Esophagus mucosa (tissue), 1 donor: ENCODE measurements around the gene IGFBP6. TPM values are rescaled to one million over a fixed set of nuclear protein-coding genes. Genes with fewer than 3 reads are reported as not detected.
"Not testable (repeated sequence)": the region's sequence is repeated elsewhere in the genome, so short reads cannot be mapped to it uniquely, and the experiment has no call there.

Source experiments
- ATAC-seq: fragments of 200-7000 bp; cut with Tn5 transposase; one replicate; pipeline ENCODE4 v1.9.1; 2020
- total RNA-seq: library from RNA; stranded (reverse); gene quantifications from one replicate; pipeline ENCODE4 v1.2.4, GENCODE V29; 2023
- donor health status: DM: yes; HTN: yes; CAD: no.

Gene IGFBP6
- total RNA-seq, 1 donor from 2014 or later = 50.5 TPM

- peak; percentile 17 for ATAC-seq
These were observed 1.0 kb downstream of the IGFBP6 start for GRCh38 chr12:53098354-53098981.

DNA sequence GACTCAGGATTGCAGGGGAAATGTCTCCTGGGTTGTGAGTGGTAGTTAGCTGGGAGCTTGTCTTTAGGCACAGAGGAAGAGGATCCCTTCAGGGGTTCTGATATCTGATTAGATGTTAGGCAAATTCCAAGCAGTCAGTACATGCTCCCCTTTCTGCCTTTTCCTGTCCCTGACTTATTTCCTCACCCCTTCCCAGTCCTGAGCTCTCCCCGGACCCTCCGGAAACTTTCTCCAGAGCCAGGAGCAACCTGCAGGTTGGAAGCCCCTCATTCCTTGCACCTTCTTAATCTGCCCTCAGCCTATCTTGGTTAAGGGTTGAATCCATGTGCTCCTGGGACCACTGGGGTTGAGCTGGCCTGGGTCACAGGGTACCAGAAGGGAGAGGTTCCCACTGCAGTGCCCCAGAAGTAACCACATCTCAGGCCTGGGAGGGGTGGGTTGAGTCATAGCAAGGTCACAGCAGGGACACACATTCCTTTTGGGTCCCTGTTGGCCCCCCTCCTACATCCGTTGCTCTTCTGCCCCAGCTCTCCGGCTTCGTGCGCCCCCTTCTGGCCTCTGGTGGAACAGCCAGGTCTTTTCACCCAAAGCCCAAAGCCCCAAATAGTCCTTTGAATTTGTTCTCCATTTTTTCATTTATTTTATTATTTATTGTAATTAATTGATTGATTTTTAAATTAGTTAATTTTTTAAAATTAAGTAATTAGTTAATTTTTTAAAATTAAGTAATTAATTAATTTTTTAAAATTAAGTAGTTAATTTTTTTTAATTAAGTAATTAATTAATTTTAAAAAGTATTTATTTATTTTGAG is 1.8 kb downstream of the IGFBP6 start:
- ATAC-seq = peak; percentile 83

GRCh38 chr12:53100466-53101151 is 3.1 kb downstream of the IGFBP6 start:
- ATAC-seq = no peak

GRCh38 chr12:53101266-53101665 is 3.8 kb downstream of the IGFBP6 start:
- ATAC-seq = no peak

GRCh38 chr12:53101931-53102781 is 4.7 kb downstream of the IGFBP6 start:
- ATAC-seq = no peak

DNA sequence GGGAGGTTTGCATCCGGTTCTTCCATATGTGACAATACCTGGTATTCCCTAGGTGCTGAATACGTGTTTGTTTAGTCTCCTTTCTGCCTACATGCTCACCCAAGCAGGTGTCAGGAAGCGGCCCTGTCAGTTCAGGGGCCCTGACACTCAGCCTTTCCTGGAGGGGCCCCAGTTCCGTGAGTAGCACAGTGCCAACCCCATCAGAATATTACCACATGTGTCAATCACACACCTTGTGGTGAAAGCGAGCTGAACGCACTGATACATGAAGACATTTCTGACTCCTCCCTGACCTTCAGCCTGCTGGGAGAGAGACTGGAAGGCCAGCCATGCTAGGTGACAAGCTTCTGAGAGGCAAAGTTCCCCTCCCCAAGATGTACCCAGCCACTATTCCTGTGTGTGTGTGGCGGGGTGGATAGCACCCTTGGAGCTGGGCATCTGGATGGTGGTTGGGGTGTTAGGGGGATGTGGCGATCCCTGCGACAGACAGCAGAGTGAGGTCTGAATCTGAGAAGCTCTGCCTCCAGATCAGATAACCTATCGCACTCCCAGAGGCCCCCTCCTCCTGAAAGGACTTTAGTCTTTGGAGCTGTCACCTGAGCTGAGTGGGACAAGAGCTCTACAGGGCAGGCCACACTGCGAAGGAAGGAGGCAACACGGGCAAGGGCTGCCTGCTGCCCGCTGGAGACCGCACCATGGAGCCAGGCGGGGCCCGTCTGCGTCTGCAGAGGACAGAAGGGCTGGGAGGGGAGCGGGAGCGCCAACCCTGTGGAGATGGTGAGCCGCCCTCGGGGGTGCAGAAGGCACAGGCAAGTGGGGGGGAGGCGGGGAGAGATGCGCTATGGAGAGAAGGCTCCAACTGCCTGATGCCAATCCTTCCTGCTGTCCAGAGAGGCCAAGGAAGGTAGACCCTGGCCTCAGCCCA is 5.7 kb downstream of the IGFBP6 start, which contains the start of gene SOAT2:
Gene SOAT2, plus strand, starts transcription at position 604 of the 925 bp plus-strand sequence. Its CDS starts 92 bp downstream, at position 696.
- ATAC-seq = peak; percentile 1

GRCh38 chr12:53103860-53104305 is 6.4 kb downstream of the IGFBP6 start:
- ATAC-seq = peak; percentile 27

GRCh38 chr12:53105256-53105655 is 7.8 kb downstream of the IGFBP6 start:
- no peak for ATAC-seq

- no peak for ATAC-seq
These were observed 8.4 kb downstream of the IGFBP6 start for GRCh38 chr12:53105712-53106439.

DNA sequence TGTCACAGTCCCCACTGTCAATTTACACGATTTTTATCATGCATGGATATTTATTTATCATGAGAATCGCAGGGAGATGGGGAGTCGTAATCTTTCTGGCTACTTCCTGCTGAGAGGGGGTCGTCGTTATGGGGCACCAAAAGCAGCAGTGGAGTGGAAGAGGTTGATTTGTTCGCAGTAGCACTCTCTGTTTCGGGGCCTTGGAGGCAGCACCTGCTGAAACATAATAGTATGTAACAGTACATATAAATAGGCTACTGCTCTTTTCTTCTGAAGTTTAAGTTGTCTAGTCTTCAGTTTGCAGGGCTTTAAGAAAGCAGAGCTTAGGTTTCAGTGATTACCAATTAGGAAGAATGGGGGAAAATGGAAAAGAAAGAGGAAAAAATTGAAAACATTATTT is 9.7 kb downstream of the IGFBP6 start:
- no peak for ATAC-seq

GRCh38 chr12:53112431-53112830 is 15.0 kb downstream of the IGFBP6 start:
- ATAC-seq = not testable (repeated sequence)

- no peak for ATAC-seq
These were observed 15.8 kb downstream of the IGFBP6 start for GRCh38 chr12:53113136-53113705.

GRCh38 chr12:53113951-53114350 is 16.5 kb downstream of the IGFBP6 start:
- ATAC-seq = no peak

DNA sequence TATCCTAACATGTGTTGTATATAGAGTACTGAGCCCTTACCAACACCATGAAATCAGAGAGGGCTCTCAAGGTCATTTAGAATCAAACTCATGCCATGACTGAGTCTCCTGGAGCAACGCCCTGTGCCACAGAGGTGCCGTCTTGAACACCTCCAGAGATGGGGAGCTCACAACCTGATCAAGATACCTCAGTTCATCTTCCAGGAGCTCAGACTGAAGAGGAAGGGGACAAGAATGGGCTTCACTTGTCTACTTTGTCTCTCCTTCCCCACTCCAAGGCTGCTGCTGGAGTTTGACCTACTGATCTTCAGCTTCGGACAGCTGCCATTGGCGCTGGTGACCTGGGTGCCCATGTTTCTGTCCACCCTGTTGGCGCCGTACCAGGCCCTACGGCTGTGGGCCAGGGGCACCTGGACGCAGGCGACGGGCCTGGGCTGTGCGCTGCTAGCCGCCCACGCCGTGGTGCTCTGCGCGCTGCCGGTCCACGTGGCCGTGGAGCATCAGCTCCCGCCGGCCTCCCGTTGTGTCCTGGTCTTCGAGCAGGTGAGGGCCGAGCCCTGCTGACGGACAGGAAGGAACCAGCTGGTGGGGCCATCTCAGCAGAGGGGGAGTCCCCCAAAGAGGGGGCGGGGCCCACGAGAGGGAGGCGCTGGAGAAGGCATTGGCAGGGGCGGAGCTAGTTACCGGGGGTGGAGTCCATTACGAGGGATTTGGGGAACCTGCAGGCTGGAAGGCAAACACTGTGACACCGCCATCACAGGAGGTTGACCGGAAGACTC is 17.8 kb downstream of the IGFBP6 start:
- no peak for ATAC-seq

DNA sequence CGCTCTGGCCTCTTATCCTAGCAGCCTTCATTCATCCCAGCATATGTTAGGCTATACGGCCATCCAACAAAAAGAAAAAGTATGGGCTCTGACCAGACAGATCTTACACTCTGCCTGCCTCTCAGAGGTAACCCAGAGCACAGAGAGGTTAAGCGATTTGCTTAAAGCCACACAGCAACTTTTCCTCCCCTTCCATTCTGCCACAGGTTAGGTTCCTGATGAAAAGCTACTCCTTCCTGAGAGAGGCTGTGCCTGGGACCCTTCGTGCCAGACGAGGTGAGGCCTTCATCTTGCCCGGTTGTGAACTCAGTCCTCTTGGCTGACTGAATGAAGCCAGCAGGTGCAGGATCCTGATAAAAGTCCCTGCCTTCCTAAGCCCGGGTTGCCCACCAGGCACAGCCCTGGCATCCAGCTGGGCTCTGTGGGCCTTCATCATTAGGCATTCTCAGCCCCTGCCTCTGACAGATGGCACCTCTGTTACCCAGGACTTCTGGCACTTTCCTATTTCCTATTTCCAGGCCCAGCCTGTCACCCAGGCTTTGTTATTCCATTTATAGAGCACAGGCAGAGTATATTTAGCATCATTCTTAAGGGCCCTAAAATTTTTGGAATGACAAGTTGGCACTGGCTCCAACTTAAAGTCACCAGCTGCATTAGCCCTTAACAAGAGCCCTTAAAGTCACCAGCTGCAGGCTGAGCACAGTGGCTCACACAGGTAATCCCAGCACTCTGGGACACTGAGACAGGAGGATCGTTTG is 18.6 kb downstream of the IGFBP6 start:
- no peak for ATAC-seq

GRCh38 chr12:53118751-53119300 is 21.4 kb downstream of the IGFBP6 start:
- no peak for ATAC-seq

- no peak for ATAC-seq
These were observed 23.4 kb downstream of the IGFBP6 start for GRCh38 chr12:53120685-53121525.
